Stimulated activated CD4-positive, alpha-beta T cell treated with anti-CD3 and anti-CD28 coated beads, Interleukin-12 subunit alpha, Interleukin-12 subunit beta, amount 100 ng/mL, for 4 hours (primary cell): Measurements from ENCODE around the gene ACP6.
"Not testable (repeated sequence)": the region's sequence is repeated elsewhere in the genome, so short reads cannot be mapped to it uniquely, and the experiment has no call there.

ENCODE experiments used
- DNase-seq: peaks from one replicate; pipeline ENCODE4 v3.0.0-alpha.2; 2020

ACP6 gene

GRCh38 chr1:147670319-147671001, at the start of gene ACP6:
TSS of gene ACP6 (minus strand) at chr1:147670524. CDS start at chr1:147670048, 476 bp downstream.
- peak; percentile 84 for DNase-seq

- DNase-seq, result no peak
Observed at GRCh38 chr1:147719711-147720225, 49.4 kb upstream of the ACP6 start.

GRCh38 chr1:147719029-147719698, 48.8 kb upstream of the ACP6 start:
- no peak for DNase-seq

- DNase-seq, result no peak
Observed at GRCh38 chr1:147717706-147718097, 47.4 kb upstream of the ACP6 start.

- no peak for DNase-seq
Observed at GRCh38 chr1:147717051-147717705, 46.9 kb upstream of the ACP6 start.

GRCh38 chr1:147712605-147713004, 42.3 kb upstream of the ACP6 start:
- DNase-seq, result no peak

- peak; percentile 34 for DNase-seq
Observed at GRCh38 chr1:147700042-147701006, 30.0 kb upstream of the ACP6 start.

GRCh38 chr1:147699686-147700041, 29.3 kb upstream of the ACP6 start:
- no peak for DNase-seq

- no peak for DNase-seq
Observed at GRCh38 chr1:147683163-147683763, 12.9 kb upstream of the ACP6 start.

GRCh38 chr1:147680608-147681235, 10.4 kb upstream of the ACP6 start:
- not testable (repeated sequence) for DNase-seq

GRCh38 chr1:147677681-147678080, 7.4 kb upstream of the ACP6 start:
- not testable (repeated sequence) for DNase-seq

GRCh38 chr1:147676311-147677085, 6.2 kb upstream of the ACP6 start:
- DNase-seq, result no peak

GRCh38 chr1:147673816-147674215, 3.5 kb upstream of the ACP6 start:
- DNase-seq, result no peak

GRCh38 chr1:147673406-147673805, 3.1 kb upstream of the ACP6 start:
- no peak for DNase-seq

- peak; percentile 42 for DNase-seq
Observed at GRCh38 chr1:147669469-147670318, 630 bp downstream of the ACP6 start.

GRCh38 chr1:147665521-147665920, 4.8 kb downstream of the ACP6 start:
- DNase-seq, result no peak

- no peak for DNase-seq
Observed at GRCh38 chr1:147664206-147664605, 6.1 kb downstream of the ACP6 start.

GRCh38 chr1:147654511-147654910, 15.8 kb downstream of the ACP6 start:
- no peak for DNase-seq

GRCh38 chr1:147652306-147652705, 18.0 kb downstream of the ACP6 start:
- DNase-seq, result no peak

GRCh38 chr1:147651466-147651865, 18.9 kb downstream of the ACP6 start:
- no peak for DNase-seq
